ENCODE data around the gene TERB2.
"Not testable (repeated sequence)": the region's sequence is repeated elsewhere in the genome, so short reads cannot be mapped to it uniquely, and the experiment has no call there.

The TERB2 gene

DNA sequence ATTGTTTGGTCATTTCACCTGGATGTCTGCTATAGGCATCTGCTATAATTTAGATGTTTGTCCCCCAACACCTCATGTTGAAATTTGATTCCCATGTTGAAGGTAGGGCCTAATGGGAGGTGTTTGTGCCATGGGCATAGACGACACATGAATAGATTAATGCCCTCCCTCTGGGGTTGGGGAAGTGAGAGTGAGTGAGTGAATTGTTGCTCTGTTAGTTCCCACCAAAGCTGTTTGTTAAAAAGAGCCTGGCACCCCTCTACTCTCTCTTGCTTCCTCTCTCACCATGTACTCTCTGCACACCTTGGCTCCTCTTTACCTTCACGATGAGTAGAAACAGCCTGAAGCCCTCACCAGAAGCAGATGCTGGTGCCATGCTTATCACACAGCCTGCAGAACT lies 42.6 kb downstream of the TERB2 start:
- no peak overlapping the region for H3K27ac ChIP-seq
- in situ Hi-C loops (cut with HindIII; ENCODE audit: low pct_ligation_motif_present, low sequenced_read_pairs): no loop called here
- no peaks in the 10 kb centered on the region for H3K27me3 ChIP-seq (replicated peaks)
- H3K36me3 ChIP-seq (replicated peaks): no peaks in the 10 kb centered on the region
- TF ChIP-seq, protein P1, sequence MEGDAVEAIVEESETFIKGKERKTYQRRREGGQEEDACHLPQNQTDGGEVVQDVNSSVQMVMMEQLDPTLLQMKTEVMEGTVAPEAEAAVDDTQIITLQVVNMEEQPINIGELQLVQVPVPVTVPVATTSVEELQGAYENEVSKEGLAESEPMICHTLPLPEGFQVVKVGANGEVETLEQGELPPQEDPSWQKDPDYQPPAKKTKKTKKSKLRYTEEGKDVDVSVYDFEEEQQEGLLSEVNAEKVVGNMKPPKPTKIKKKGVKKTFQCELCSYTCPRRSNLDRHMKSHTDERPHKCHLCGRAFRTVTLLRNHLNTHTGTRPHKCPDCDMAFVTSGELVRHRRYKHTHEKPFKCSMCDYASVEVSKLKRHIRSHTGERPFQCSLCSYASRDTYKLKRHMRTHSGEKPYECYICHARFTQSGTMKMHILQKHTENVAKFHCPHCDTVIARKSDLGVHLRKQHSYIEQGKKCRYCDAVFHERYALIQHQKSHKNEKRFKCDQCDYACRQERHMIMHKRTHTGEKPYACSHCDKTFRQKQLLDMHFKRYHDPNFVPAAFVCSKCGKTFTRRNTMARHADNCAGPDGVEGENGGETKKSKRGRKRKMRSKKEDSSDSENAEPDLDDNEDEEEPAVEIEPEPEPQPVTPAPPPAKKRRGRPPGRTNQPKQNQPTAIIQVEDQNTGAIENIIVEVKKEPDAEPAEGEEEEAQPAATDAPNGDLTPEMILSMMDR (IDR thresholded peaks at IDR 0.05; ENCODE audit: low read depth, low read length, missing control alignments): no peak
- no peak overlapping the region for H3K4me3 ChIP-seq (ENCODE audit: low read depth, low read length)
- no peak for DNase-seq

GRCh38 chr15:45001180-45001579 lies 44.7 kb downstream of the TERB2 start:
- H3K36me3 ChIP-seq (replicated peaks); H3K27me3 ChIP-seq (replicated peaks); H3K27ac ChIP-seq; H3K4me3 ChIP-seq (ENCODE audit: low read depth, low read length); in situ Hi-C loops (cut with HindIII; ENCODE audit: low pct_ligation_motif_present, low sequenced_read_pairs); DNase-seq: not testable (repeated sequence)

- H3K27ac ChIP-seq; H3K4me3 ChIP-seq (ENCODE audit: low read depth, low read length); DNase-seq; H3K27me3 ChIP-seq (replicated peaks); H3K36me3 ChIP-seq (replicated peaks); in situ Hi-C loops (cut with HindIII; ENCODE audit: low pct_ligation_motif_present, low sequenced_read_pairs): not testable (repeated sequence)
These were observed 47.4 kb downstream of the TERB2 start for GRCh38 chr15:45003731-45004410.

- H3K27me3 ChIP-seq (replicated peaks); in situ Hi-C loops (cut with HindIII; ENCODE audit: low pct_ligation_motif_present, low sequenced_read_pairs); H3K27ac ChIP-seq; DNase-seq; H3K4me3 ChIP-seq (ENCODE audit: low read depth, low read length); H3K36me3 ChIP-seq (replicated peaks): not testable (repeated sequence)
These were observed 48.2 kb downstream of the TERB2 start for GRCh38 chr15:45004590-45005175.

DNA sequence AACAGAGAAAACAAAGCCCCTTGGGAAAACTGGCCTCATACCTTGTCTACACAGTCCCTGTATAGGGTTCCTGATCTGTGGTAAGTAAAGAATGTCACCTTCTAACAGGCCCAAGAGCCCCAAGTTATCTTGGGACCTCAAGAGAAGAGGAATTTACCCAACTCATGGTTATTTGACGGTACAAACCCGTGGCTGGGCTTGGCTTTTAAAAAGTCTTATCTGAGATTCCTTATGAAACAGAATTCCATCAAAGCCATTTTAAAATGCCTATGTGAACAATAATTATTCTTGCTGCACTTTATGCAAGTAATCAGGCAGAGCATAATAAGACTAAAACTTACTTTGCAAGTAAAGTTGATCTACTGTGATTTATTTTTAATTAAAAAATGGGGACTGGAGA lies 52.6 kb downstream of the TERB2 start:
- Histone ChIP-seq H3K27ac (no peak overlapping the region), H3K4me3 (ENCODE audit: low read depth, low read length) (no peak overlapping the region), H3K36me3 (replicated peaks) (no peaks in the 10 kb centered on the region), H3K27me3 (replicated peaks) (no peaks in the 10 kb centered on the region)
- DNase-seq: no peak
- in situ Hi-C loops (cut with HindIII; ENCODE audit: low pct_ligation_motif_present, low sequenced_read_pairs): no loop called here
- TF ChIP-seq, protein P1 (IDR thresholded peaks at IDR 0.05; ENCODE audit: low read depth, low read length, missing control alignments): no peak

DNA sequence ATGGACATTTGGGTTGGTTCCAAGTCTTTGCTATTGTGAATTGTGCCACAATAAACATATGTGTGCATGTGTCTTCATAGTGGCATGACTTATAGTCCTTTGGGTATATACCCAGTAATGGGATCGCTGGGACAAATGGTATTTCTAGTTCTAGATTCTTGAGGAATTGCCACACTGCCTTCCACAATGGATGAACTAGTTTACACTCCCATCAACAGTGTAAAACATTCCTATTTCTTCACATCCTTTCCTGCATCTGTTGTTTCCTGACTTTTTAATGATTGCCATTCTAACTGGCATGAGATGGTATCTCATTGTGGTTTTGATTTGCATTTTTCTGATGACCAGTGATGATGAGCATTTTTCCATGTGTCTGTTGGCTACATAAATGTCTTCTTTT lies 58.6 kb downstream of the TERB2 start:
- in situ Hi-C loops (cut with HindIII; ENCODE audit: low pct_ligation_motif_present, low sequenced_read_pairs); H3K27me3 ChIP-seq (replicated peaks); DNase-seq; H3K36me3 ChIP-seq (replicated peaks); H3K27ac ChIP-seq; H3K4me3 ChIP-seq (ENCODE audit: low read depth, low read length): not testable (repeated sequence)

GRCh38 chr15:45020222-45020900 lies 63.9 kb downstream of the TERB2 start:
- H3K27me3 ChIP-seq (replicated peaks); H3K36me3 ChIP-seq (replicated peaks); DNase-seq; H3K4me3 ChIP-seq (ENCODE audit: low read depth, low read length); H3K27ac ChIP-seq; in situ Hi-C loops (cut with HindIII; ENCODE audit: low pct_ligation_motif_present, low sequenced_read_pairs): not testable (repeated sequence)

DNA sequence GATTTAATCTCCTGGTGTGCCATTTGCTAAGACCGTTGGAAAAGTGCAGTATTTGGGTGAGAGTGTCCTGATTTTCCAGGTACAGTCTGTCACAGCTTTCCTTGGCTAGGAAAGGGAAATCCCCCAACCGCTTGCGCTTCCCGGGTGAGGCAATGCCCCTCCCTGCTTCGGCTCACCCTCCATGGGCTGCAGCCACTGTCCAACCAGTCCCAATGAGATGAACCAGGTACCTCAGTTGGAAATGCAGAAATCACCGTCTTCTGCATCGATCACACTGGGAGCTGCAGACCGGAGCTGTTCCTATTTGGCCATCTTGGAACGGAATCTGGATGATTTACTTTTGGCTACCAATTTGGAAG lies 64.4 kb downstream of the TERB2 start:
- H3K4me3 ChIP-seq (ENCODE audit: low read depth, low read length); H3K36me3 ChIP-seq (replicated peaks); in situ Hi-C loops (cut with HindIII; ENCODE audit: low pct_ligation_motif_present, low sequenced_read_pairs); DNase-seq; H3K27ac ChIP-seq; H3K27me3 ChIP-seq (replicated peaks): not testable (repeated sequence)

GRCh38 chr15:45021348-45021747 lies 64.9 kb downstream of the TERB2 start:
- in situ Hi-C loops (cut with HindIII; ENCODE audit: low pct_ligation_motif_present, low sequenced_read_pairs): no loop called here
- Histone ChIP-seq H3K4me3 (ENCODE audit: low read depth, low read length) (no peak overlapping the region), H3K36me3 (replicated peaks) (no peaks in the 10 kb centered on the region), H3K27me3 (replicated peaks) (peaks cover 3% of the 10 kb centered on the region), H3K27ac (no peak overlapping the region)
- TF ChIP-seq, protein P1 (IDR thresholded peaks at IDR 0.05; ENCODE audit: low read depth, low read length, missing control alignments): no peak
- no peak for DNase-seq

All from brain microvascular endothelial cell (primary cell).